ENCODE results near the gene RASAL2.

DNA sequence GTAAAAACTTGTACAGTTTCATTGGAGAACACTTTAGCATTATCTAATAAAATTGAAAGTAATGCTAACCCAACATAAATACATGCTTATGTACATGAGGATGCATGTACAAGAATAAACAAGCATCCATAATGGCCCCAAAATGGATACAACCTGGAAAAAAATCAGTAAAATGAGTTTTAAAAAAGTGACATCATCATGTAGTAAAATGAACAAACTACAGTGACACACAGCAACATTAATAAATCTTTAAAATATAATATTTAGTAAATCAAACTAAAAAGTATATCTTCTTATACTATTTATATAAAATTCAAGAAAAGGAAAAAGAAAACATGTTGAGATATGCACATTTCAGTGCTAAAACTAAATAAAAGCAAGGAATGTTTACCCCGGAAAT is 262.4 kb downstream of the RASAL2 start:
- TF ChIP-seq, protein P1, sequence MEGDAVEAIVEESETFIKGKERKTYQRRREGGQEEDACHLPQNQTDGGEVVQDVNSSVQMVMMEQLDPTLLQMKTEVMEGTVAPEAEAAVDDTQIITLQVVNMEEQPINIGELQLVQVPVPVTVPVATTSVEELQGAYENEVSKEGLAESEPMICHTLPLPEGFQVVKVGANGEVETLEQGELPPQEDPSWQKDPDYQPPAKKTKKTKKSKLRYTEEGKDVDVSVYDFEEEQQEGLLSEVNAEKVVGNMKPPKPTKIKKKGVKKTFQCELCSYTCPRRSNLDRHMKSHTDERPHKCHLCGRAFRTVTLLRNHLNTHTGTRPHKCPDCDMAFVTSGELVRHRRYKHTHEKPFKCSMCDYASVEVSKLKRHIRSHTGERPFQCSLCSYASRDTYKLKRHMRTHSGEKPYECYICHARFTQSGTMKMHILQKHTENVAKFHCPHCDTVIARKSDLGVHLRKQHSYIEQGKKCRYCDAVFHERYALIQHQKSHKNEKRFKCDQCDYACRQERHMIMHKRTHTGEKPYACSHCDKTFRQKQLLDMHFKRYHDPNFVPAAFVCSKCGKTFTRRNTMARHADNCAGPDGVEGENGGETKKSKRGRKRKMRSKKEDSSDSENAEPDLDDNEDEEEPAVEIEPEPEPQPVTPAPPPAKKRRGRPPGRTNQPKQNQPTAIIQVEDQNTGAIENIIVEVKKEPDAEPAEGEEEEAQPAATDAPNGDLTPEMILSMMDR (IDR thresholded peaks at IDR 0.05): no peak
- TF ChIP-seq POLR2A (IDR thresholded peaks at IDR 0.05) (no peak), POLR2AphosphoS5 (IDR thresholded peaks at IDR 0.05) (no peak)

Measured in suprapubic skin (tissue), 4 donors.